Stimulated activated CD4-positive, alpha-beta T cell treated with anti-CD3 and anti-CD28 coated beads, Interleukin-1b, Interleukin-23, amount 100 ng/mL, for 4 hours (primary cell): ENCODE results near the gene CDC37.
"Not testable (repeated sequence)": the region's sequence is repeated elsewhere in the genome, so short reads cannot be mapped to it uniquely, and the experiment has no call there.

ENCODE experiments used
- DNase-seq, 2 donors: peaks; one replicate each; pipeline ENCODE4 v3.0.0-alpha.2; 2020; ENCODE audit warnings: low read depth in 2 of 2

Gene CDC37

GRCh38 chr19:10419646-10420443 lies 16.5 kb upstream of the CDC37 start:
- no peak for DNase-seq

- DNase-seq, result no peak
These were observed 15.9 kb upstream of the CDC37 start for GRCh38 chr19:10419200-10419645.

- DNase-seq, result no peak
These were observed 15.3 kb upstream of the CDC37 start for GRCh38 chr19:10418485-10419199.

GRCh38 chr19:10418235-10418484 lies 14.8 kb upstream of the CDC37 start:
- DNase-seq, result no peak

GRCh38 chr19:10417541-10418234 lies 14.3 kb upstream of the CDC37 start:
- no peak for DNase-seq

GRCh38 chr19:10416380-10417257 lies 13.3 kb upstream of the CDC37 start:
- DNase-seq, result peak; percentile 89 to 90

GRCh38 chr19:10416083-10416379 lies 12.7 kb upstream of the CDC37 start:
- DNase-seq, result no peak

- no peak for DNase-seq
These were observed 9.1 kb upstream of the CDC37 start for GRCh38 chr19:10412257-10412977.

GRCh38 chr19:10411224-10411623 lies 7.9 kb upstream of the CDC37 start:
- DNase-seq, result not testable (repeated sequence)

- DNase-seq, result no peak
These were observed 5.4 kb upstream of the CDC37 start for GRCh38 chr19:10408511-10409283.

- no peak for DNase-seq
These were observed 3.8 kb upstream of the CDC37 start for GRCh38 chr19:10407096-10407495.

GRCh38 chr19:10406191-10406590 lies 2.8 kb upstream of the CDC37 start:
- no peak for DNase-seq

- peak in 1 of 2 donors; percentile 54 for DNase-seq
These were observed 1.8 kb upstream of the CDC37 start for GRCh38 chr19:10404888-10405820.

- DNase-seq, result no peak
These were observed 802 bp downstream of the CDC37 start for GRCh38 chr19:10402441-10403038.

GRCh38 chr19:10399878-10400277 lies 3.5 kb downstream of the CDC37 start:
- no peak for DNase-seq

GRCh38 chr19:10399340-10399739 lies 4.0 kb downstream of the CDC37 start:
- not testable (repeated sequence) for DNase-seq

- no peak for DNase-seq
These were observed 4.5 kb downstream of the CDC37 start for GRCh38 chr19:10398819-10399218.

- DNase-seq, result no peak
These were observed 7.4 kb downstream of the CDC37 start for GRCh38 chr19:10395917-10396316.

GRCh38 chr19:10395436-10395835 lies 7.9 kb downstream of the CDC37 start:
- DNase-seq, result no peak
